Measurements from ENCODE around the gene KLF7.

GRCh38 chr2:207045531-207045930 lies 120.2 kb downstream of the KLF7 start:
- TF ChIP-seq EZH2 (IDR thresholded peaks at IDR 0.05; ENCODE audit: borderline replicate concordance, low read length) (no peak), CTCF (conservative IDR thresholded peaks at IDR 0.05 in 1 of 2, IDR thresholded peaks at IDR 0.05 in 1 of 2; ENCODE audit: extremely low read depth in 1 of 2, insufficient read depth in 1 of 2, low read depth in 1 of 2, low read length in 2 of 2) (no peak)
